HG03520 (cell line): ENCODE data around the gene MICB.
"Not testable (repeated sequence)": the region's sequence is repeated elsewhere in the genome, so short reads cannot be mapped to it uniquely, and the experiment has no call there.

Experiments used
- ATAC-seq: cut with Tn5 transposase; IDR thresholded peaks from one replicate; pipeline ENCODE4 v1.9.1; 2021; ENCODE audit warnings: mild to moderate bottlenecking, moderate library complexity; ENCODE audit not compliant: unreplicated experiment

Gene MICB

DNA sequence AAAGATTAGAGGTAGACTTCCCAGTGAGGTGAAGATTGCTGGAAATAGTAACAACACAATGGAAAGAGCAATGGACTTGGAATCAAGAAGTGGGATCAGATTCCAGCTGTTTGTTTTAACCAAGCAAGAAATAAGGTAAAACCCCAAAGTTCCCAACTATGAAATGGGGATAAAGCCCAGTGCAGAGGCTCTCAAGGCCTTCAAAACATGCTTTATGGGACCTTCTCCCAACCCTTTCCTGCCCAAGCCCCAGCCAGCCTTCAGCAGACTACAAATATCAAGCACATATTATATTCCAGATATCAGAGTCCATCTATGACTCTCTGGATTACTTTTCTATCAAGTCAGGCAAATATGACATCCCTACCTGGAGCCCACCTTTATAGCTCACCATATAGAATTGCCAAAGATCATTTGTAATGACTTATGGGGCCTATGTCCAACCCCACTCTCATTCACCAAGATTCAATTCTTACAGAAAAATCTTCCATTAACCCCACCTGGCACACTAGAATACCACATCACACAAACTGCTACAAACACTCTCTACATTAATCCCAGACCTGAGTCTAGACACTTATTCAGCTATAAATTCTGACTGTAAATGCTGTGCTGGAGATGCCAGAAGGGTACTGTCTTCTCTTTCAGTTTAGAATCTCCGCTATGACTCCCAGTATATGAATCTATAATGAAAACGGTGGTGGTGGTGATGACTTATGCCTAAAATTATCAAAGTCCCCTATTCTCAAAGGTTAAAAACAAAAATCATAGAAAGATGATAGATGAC lies 37.8 kb downstream of the MICB start:
- ATAC-seq: no peak

DNA sequence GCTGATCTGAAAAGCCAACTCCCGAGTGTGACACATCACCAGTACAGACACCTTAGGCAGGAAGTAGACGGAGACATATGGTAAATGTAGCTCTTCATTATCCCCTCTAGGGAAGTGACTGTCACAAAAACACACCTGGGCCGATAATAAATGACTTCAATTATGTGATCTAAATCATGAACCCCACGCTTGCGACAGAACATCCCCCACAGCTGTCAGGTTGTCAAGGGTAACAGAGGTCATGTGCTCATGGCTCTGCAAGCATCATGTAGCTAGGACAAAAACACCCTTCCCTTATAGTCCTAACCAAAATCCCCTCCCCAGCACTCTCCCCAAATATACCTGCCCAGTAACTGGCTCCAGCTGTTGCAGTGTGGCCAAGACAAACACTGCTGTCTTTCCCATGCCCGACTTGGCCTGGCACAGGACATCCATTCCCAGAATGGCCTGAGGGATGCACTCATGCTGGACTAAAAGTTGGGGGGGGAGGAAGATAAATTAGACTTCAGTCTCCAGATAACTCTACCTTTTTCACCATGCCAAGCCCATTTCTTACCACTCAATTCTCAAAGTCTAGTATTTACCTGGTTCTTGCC lies 41.0 kb downstream of the MICB start:
- ATAC-seq: no peak

DNA sequence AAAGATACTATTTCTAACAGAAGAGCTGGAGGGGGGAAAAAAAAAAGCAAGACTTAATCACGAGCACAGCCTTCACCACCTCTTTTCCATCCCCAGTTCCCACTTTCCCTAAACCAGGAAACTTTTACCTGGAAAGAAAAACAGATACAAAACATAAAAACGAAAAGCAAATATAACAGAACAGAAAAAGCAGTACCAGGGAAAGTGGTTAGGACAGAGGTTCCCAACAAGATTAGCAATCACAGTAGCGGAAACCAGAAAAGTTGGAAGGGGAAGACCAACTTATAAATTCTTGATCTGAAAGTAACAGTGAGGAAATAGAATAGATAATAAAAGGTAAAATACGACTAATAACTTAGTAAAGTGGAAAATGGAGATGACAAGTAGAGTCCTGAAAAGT lies 42.7 kb downstream of the MICB start:
- ATAC-seq: no peak

DNA sequence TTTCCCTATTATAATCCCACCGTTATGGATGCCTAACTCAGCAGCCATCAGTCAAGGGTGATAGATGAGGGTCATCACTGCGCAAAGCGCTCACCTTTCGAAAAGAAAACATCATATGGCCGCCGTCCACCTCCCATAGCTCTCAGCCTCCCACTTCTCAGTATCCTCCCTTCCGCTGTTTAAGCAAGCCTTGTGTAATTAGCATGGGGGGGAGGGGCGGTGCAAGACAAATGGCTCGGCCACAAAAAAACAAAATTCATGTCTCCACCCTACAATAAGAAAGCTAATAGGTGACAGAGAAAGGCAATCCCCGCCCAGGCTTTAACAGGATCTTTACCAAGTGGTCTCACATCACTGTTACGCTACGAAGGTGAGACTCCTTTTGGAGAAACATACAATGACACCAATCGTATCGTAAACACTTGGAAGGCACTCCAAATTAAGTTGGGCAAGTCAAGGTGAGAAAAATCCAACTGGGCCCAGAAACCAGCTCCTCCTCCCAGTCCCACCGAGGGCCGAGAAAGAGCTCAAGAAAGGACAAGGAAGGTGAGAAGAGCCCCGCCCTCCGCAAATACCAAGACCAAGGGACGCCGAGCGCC lies 43.2 kb downstream of the MICB start:
- ATAC-seq: peak; percentile 5

DNA sequence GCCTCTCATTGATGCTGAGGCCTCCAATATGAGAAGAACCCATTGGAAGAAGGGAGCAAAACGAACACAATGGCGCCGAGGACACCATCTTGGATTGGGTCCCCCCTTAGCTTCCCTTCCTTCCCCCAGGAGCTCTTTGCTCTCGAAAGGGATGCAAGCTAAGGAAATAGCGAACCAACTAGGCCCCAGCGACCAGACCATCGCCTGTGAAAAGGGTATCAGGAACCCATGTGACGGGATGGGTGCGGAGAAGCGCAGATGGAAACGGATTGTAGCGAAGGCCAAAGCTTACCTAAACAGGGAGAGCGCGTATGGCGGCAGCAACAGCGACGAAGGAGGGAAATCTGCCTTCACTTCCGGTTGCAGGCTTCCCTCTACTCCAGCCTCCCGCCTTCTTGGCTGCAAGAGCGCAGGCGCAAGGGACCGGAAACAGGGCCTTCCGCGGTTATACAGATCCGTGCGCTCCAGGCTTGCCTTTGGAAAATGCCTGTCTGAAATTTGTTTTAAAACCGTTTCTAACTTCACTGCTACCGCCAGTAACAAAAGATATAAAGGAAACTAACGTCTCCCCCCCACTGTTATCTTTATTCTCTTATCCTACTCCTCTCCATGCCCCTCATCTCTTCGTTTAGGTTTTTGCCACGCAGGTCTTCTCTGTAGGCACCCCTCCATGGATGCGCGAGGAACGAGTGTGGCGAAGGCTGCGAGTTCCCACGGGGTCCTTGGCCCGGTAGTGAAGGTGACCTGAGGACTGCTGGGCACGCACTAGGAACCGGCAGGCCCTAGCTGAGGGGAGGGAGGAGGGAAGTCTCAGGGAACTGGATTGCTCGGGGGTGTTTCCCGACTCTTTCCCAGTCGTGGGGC lies 43.9 kb downstream of the MICB start, which contains the start of gene DDX39B:
Gene DDX39B, minus strand, starts transcription at position 346 of the 864 bp plus-strand sequence. CDS start 1,471 bp downstream, outside the sequence.
- ATAC-seq: peak; percentile 52

DNA sequence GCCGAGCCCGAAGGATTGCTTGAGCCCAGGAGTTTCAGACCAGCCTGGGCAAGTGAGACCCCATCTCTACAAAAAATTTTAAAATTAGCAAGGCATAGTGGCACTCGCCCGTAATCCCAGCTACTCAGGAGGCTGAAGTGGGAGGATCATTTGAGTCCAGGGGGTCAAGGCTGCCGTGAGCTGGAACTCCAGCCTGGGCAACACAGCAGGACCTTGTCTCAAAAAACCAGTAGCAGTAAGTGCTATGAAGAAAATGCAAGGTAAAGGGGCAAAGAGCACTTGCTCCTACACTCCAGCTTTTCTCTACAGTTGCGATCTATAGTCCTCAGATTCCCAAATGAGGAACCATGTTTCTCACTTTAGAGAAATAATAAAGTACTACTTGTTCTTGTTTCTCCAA lies 45.7 kb downstream of the MICB start:
- no peak for ATAC-seq

DNA sequence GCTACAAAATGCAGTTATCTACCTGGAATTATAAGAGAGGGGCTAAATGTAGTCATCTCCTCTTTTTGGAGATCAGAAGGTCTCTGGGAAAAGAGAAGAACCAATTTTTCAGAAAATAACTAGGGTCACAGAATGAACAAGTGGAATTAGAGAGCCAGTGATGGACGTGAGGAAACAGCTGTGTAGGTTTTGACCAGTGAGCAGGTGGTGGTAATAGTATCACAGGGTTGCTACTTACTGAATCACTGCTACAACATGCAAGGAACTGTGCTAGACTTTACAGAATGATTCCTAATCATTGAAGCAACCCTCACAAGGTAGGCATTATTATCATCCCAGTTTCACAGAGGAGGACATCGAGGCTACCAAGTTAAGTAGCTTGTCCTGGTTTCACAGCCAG lies 46.7 kb downstream of the MICB start:
- ATAC-seq: no peak

DNA sequence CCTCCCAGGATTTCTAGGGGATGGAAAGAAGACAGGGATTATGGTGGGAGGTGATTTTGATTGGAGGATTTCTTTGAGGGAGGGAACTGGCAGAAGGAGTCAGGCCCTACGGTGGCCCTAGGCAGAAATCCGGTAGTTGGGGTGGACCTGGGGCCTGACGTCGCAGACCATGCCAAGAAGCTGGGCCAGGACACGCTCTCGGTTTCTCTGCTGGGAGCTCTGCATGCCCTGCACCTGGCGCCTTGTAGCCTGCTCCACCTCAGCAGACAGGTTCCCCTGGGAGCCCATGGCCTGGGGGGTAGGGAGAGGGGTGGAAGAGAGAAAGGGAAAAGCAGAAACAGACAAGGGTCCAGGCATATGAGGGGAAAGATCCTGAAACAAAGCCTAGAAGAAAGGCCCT lies 47.3 kb downstream of the MICB start:
- no peak for ATAC-seq

DNA sequence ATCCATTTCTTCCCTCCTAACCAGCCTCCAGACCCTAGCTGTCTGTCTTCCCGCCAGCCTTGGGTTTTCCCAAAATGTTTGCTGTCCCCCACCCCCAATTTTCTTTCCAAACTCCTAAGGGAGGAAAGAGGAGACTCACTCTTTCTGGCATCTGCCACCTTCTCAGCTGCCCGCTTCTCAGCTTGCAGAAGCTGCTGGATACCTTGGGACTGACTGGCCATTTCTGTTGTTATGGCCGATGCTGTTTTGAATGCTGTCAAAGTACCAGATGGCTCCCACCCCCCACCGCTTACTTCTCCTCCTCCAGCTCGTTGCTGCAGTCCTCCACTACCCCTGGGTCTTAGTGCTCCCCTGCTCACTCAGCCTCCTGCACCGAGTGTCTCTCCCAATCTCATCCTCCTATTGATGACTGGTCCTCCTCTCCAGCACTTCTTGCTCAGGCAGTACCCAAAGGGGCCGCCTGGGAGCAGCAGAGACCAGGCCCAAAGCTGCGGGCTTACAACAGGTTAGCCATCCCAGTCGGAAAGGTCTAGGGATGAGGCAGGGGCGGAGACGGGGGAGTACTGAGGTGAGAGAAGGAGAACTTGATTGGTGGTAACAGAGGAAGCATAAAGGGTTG lies 48.5 kb downstream of the MICB start, which contains the start of gene ATP6V1G2:
Gene ATP6V1G2, minus strand, starts transcription at position 270 of the 619 bp plus-strand sequence. Its CDS starts 49 bp downstream, at position 221.
- peak; percentile 42 for ATAC-seq

DNA sequence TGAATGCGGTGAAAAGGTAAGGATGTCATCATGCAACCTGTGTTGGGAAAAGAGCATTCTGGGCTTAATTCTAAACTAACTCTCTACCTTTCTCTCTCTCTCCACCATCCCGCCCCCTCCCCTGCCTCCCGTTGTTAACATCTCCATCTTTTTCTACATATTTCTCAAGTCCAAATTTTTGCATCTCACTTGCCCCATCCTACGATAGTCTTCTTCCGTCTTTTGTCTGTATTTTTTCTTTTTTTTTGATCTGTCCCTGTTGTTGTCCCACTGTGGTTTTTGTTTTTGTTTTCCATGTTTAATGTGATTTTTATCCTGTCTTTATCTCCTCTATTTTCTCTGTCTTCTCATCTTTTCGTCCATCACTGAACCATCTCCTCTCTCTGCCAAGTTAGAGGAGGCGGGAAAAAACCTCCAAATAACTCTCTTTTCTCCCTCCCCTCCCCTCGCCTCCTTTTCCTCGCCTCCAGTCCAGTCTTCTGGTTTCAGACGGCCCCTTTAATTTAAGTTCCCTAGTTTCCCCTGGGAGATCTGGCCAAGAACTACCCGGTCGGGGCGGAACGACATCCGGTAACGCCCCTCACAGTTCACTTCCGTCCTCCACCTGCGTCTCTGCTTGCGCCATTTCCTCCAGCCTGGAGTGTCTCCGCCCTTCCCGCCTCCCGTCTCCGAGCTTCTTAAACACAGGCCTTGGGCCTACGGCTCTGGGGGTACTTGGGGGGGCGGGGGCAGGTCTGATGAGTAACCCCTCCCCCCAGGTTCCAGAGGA lies 49.2 kb downstream of the MICB start, which contains the start of gene NFKBIL1:
Gene NFKBIL1, plus strand, starts transcription at position 651 of the 769 bp plus-strand sequence. Its CDS starts 87 bp downstream, at position 738.
- ATAC-seq: peak; percentile 59

DNA sequence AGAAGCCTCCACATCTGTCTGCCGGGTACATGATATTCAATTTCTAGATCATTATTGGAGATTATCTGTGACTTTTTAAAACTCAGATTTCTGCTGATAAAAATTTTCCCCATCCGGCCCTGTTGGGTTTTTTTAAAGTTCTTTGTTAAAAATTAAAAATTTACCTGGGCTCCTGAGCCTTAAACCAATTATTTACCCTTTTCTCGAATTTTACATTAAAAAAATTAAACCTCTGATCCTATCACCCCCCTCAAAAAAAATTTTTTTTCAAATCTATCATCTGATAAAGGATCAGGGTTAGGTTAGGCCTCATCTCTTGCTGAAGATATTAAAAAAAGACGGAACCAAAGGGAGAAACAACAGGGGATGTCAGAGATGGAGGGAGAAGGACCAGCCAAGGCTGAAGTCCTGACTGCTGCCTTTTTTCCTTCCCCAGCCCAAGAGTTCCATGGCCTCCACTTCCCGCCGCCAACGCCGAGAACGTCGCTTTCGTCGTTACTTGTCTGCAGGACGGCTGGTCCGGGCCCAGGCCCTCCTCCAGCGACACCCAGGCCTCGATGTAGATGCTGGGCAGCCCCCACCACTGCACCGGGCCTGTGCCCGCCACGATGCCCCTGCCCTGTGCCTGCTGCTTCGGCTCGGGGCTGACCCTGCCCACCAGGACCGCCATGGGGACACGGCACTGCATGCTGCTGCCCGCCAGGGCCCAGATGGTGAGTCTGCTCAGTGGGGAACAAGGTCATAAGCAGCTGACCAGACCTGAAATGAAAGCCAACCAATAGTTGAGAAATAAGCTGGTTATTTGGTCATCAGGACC lies 50.0 kb downstream of the MICB start:
- no peak for ATAC-seq

DNA sequence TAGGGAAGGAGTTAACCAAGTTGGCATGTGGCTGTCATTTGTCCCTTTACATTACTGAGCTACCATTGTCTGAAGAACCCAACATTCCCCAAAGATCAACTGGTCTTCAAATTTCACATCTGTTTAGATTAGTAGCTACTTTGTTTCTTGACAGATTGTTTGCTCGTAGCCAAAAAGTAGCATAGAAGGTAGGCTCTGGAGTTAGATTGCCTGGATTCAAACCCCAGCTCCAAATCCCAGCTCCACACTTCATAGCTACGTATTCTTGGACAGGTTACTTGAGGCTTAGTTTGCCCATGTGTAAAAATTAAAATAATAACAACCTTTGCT lies 50.6 kb downstream of the MICB start:
- ATAC-seq: no peak

DNA sequence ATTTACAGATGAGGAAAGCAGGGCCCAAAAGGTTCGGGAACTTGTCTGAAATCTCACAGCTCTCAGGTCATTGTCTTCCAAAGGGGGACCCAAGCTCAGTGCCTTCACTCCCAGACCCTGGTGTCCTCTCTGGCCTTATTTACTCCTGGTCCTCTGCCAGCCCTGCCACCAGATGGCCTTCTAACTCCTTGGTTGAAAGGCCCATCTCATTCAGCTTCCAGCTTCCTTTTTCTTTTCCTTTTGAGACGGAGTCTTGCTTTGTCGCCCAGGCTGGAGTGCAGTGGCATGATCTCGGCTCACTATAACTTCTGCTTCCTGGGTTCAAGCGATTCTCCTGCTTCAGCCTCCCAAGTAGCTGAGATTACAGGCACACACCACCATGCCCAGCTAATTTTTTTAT lies 53.4 kb downstream of the MICB start:
- not testable (repeated sequence) for ATAC-seq

DNA sequence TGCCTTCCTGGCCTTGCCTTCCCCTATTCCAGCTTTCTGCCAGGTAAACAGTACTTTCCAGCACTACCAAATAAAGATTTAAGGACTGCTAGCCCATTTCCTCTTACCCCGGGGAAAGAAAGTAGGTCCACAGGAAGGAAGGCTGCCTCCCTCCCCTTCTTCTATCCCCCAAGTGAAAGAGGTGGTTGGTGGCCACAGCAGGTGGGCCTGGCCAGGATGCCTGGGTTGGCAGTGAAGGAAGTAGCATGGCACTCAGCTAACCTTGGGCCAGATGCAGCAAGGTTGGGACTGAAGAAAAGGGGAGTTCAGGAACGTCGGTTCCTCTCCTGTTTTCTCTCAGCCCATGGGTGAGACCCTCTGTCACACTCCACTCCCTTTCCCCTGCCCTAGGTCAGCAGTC lies 58.4 kb downstream of the MICB start:
- no peak for ATAC-seq

DNA sequence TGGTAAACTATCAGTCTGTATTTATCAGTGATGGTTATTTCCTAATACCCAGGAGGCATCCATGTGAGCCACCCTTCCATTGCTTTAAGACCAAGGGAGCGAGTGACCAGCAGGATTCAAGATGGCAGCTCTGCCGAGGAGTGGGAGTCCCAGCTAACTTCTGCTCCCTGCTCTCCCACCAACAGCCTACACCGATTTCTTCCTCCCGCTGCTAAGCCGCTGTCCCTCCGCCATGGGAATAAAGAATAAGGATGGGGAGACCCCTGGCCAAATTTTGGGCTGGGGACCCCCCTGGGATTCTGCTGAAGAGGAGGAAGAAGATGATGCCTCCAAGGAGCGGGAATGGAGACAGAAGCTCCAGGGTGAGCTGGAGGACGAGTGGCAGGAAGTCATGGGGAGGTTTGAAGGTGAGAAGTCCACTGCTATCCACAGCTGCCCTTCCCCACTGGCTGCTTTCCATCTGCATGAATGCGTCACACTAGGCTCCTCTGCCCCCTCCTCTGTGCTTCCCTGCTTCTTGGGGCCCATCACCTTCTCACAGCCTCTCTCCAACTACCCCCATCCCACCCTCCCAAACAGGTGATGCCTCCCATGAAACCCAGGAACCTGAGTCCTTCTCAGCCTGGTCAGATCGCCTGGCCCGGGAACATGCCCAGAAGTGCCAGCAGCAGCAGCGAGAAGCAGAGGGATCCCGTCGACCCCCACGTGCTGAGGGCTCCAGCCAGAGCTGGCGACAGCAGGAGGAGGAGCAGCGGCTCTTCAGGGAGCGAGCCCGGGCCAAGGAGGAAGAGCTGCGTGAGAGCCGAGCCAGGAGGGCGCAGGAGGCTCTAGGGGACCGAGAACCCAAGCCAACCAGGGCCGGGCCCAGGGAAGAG lies 59.7 kb downstream of the MICB start:
- no peak for ATAC-seq

DNA sequence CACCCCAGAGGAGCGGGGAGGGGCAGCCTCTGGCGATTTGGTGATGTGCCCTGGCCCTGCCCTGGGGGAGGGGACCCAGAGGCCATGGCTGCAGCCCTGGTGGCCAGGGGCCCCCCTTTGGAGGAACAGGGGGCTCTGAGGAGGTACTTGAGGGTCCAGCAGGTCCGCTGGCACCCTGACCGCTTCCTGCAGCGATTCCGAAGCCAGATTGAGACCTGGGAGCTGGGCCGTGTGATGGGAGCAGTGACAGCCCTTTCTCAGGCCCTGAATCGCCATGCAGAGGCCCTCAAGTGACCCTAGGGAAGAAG lies 60.3 kb downstream of the MICB start:
- ATAC-seq: no peak

DNA sequence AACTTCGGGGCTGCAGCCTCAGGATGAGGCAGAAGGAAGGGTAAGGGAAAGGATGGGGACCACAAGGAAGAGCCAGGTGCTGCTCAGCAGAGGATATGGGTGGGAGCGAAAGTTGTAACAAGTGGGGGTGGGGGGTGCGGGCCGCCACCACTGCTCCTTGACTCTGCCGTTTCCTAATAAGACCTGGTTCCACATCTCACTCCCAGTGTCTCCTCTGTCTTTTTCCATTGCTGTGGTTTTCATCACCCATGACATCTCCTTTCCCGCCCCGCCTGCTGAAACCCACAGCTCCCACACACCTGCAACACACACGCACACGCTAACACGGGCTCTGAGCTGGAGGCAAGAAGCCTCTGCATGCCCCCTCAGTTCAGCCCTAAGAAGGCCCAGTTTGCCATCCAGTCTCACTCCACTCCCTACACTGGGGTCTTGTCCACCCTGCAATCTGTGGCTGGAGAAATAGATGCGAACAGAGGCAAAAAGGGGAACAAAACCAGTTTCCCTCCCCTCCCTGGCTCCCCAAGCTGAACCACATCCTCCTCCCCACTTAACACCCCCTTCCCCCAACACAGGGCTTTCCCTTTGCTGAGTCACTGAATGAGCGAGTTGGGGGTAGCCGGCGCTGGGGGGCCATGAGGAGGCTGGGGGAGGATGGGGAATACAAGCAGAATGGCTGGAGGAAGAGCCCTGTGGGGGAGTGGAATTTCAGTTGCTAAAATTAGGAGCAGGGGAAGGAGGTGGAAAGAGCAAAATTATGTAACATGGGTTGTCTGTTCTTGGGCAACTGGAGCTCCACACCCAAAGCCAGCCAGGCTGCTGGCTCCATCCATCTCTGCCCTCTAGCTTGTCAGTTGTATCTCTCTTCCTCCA lies 60.9 kb downstream of the MICB start:
- ATAC-seq: no peak
